ENCODE results near the gene CHRNA4. TPM values are rescaled to one million over a fixed set of nuclear protein-coding genes. Genes with fewer than 3 reads are reported as not detected.

The CHRNA4 gene
- total RNA-seq, 4 donors from 2014 or later = 0.54 to 6.3 (median 1.9) TPM

DNA sequence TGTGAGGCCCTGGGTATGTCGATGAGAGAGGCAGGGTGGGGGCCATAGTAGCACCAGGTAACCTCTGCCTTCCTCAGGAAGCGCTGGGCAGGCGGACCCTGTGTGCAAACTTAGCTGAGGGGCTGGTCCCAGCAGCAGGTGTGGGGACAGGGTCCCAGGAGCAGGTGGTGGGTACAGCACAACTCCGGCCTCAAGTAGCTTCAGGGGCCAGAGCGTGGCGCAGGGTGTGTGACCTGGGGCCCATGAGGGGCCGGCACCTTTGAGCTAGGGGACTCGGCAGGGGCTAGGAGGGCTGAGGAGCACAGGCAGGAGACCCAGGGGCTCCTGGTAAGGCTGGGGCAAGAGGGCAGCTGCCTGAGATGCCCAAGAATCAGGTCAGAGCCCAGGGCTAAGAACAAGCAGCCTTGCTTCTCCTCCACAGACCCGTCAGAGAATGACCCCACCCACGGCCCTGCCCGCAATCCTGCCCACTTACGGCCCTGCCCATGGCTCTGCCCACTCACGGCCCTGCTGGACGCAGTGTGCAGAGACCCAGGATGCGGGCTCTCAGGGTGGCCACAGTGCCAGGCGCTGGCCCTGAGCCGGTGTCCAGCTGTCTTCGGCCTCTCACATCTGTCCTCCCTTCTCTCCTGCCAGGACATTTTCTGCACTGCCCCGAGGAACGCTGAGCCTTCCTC is 30.9 kb downstream of the CHRNA4 start:
- WGBS, 2 donors = 75 to 78% methylated on average over 5 to 17 of the region's 20 CpGs

DNA sequence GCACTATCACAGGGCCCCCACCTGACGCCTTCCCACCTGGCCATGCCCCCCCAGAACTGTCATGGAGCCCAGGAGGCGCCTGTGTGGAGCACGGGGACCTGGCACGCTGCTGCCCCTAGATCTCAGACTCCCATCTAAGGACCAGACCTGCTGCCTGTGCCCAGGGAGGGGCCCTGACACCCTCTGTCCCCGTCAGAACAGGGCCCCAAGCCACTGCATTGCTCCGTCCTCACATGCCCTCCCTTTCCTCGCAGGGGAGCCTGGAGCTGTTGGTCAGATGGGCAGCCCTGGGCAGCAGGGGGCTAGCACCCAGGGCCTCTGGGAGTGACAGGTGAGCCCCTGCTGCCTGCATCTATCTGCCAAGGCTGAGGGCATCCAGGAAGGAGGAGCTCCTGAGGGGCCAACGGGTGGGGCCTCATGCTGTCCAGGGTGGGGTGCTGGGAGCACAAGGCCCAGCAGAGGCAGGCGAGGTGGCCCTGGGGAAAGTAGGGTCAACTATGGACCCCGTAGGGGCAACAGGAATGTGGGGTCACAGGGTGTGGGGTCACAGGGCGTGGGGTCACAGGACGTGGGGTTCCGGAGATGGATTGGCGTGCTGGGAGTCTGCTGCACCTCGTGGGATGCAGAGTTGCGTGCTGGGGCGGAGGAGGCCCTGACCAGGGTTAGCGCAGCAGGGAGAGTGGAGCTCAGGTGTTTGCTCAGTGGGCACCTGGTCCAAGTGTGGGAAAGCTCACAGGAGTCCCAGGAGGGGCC is 31.6 kb downstream of the CHRNA4 start:
- no peaks in the 10 kb centered on the region for H3K27me3 ChIP-seq
- intact Hi-C loops (cut with DNase I) = no loop called here
- H3K27ac ChIP-seq = no peak overlapping the region
- no peak overlapping the region for H3K4me3 ChIP-seq (replicated peaks in 1 of 3)
- no peak for DNase-seq
- H3K9me3 ChIP-seq = no peaks in the 10 kb centered on the region
- TF ChIP-seq POLR2A (IDR thresholded peaks at IDR 0.05) = no peak
- TF ChIP-seq, protein P1, sequence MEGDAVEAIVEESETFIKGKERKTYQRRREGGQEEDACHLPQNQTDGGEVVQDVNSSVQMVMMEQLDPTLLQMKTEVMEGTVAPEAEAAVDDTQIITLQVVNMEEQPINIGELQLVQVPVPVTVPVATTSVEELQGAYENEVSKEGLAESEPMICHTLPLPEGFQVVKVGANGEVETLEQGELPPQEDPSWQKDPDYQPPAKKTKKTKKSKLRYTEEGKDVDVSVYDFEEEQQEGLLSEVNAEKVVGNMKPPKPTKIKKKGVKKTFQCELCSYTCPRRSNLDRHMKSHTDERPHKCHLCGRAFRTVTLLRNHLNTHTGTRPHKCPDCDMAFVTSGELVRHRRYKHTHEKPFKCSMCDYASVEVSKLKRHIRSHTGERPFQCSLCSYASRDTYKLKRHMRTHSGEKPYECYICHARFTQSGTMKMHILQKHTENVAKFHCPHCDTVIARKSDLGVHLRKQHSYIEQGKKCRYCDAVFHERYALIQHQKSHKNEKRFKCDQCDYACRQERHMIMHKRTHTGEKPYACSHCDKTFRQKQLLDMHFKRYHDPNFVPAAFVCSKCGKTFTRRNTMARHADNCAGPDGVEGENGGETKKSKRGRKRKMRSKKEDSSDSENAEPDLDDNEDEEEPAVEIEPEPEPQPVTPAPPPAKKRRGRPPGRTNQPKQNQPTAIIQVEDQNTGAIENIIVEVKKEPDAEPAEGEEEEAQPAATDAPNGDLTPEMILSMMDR (IDR thresholded peaks at IDR 0.05) = no peak
- peaks cover 15 to 25% of the 10 kb centered on the region in 2 donors for H3K4me1 ChIP-seq
- 85 to 91% methylated on average over 11 to 12 of the region's 18 CpGs for WGBS, 2 donors
- H3K36me3 ChIP-seq = no peaks in the 10 kb centered on the region

More for the DNA sequence above, 30.9 kb downstream of the CHRNA4 start:
- TF ChIP-seq POLR2A (IDR thresholded peaks at IDR 0.05) = no peak
- TF ChIP-seq, protein P1 (IDR thresholded peaks at IDR 0.05) = no peak
- no peaks in the 10 kb centered on the region for H3K36me3 ChIP-seq
- peaks cover 15 to 25% of the 10 kb centered on the region in 2 donors for H3K4me1 ChIP-seq
- intact Hi-C loops (cut with DNase I) = no loop called here
- H3K27ac ChIP-seq = peak overlapping the region in 1 of 3 donors; percentile 53
- no peak overlapping the region for H3K4me3 ChIP-seq (replicated peaks in 1 of 3)
- no peaks in the 10 kb centered on the region for H3K9me3 ChIP-seq
- peak; percentile 23 to 40 for DNase-seq
- H3K27me3 ChIP-seq = no peaks in the 10 kb centered on the region

DNA sequence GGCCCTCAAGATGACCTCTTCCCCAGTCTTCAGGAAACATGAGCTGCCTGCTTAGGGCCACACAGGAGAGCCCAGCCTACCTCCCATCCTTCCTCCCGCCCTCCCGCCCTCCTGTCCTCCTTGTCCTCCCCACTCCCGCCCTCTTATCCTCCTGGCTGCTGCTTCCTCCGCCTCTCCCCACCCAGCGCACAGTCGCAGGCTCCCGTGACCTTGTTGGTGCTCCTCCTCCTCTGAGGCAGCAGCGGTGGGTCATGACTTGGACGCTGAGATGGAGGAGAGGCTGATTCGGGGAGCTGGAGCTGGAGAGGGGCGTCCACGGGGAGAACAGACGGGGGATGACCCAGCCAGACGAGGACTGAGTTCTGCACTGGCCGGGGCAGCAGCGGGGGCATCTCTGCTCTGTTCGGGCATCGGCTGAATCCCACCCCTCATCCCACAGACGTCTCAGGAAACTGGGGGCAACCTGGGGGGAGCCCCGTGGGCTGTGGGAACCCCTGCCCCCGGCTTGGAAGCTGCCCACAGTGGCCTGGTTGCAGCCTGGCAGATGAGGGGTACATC is 32.4 kb downstream of the CHRNA4 start:
- Histone ChIP-seq H3K27me3 (no peaks in the 10 kb centered on the region), H3K9me3 (no peaks in the 10 kb centered on the region), H3K4me3 (replicated peaks in 1 of 3) (no peak overlapping the region), H3K36me3 (no peaks in the 10 kb centered on the region), H3K4me1 (peaks cover 15 to 18% of the 10 kb centered on the region in 2 donors), H3K27ac (no peak overlapping the region)
- intact Hi-C loops (cut with DNase I) = no loop called here
- 84 to 87% methylated on average over 17 to 19 of the region's 21 CpGs for WGBS, 2 donors
- TF ChIP-seq, protein P1 (IDR thresholded peaks at IDR 0.05) = no peak
- TF ChIP-seq POLR2A (IDR thresholded peaks at IDR 0.05) = no peak
- DNase-seq = no peak

DNA sequence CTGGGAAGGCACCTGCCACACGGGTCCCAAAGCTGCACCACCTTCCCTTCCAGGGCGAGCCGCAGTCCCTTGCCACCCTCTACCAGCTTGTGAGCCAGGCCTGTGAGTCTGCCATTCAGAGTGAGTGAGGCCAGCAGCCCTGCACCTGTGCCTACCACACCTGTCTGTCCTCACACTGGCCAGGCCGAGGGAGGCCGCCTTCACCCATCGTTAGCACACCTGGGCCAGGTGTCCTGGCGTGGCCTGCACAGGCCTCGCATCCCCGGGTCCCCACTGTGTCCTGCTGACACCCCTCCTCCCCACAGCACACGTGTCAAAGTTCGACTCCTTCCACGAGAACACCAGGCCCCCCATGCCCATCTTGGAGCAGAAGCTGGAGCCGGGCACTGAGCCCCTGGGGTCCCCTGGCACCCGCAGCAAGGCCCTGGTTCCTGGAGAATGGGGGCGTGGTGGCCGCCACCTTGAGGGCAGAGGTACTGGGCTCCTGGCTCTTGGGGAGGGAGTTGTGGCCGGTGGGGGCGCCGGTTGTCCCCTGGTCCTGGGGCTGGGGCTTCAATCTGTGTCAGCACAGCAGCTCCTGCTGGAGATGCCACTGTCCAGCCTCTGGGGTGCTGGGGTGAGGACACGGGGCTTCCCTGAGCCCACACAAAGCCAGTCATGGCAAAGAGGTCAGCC is 33.0 kb downstream of the CHRNA4 start:
- H3K27me3 ChIP-seq = no peaks in the 10 kb centered on the region
- 56 to 83% methylated on average over 2 to 14 of the region's 20 CpGs for WGBS, 2 donors
- intact Hi-C loops (cut with DNase I) = no loop called here

More for the DNA sequence above, 33.0 kb downstream of the CHRNA4 start:
- no peak overlapping the region for H3K27ac ChIP-seq
- H3K9me3 ChIP-seq = no peaks in the 10 kb centered on the region
- no peaks in the 10 kb centered on the region for H3K36me3 ChIP-seq
- H3K4me1 ChIP-seq = peaks cover 10 to 12% of the 10 kb centered on the region in 2 donors
- TF ChIP-seq, protein P1 (IDR thresholded peaks at IDR 0.05) = no peak
- no peak for TF ChIP-seq POLR2A (IDR thresholded peaks at IDR 0.05)
- no peak for DNase-seq
- H3K4me3 ChIP-seq (replicated peaks in 1 of 3) = no peak overlapping the region
